Parathyroid adenoma (tissue), 2 donors: ENCODE measurements around the gene CISD3.

ENCODE experiments used
- H2AFZ ChIP-seq: fragments of 300-600 bp; sonication (generic); one replicate; pipeline ENCODE4 v1.7.0; 2017; ENCODE audit warnings: antibody characterized with exemption, mild to moderate bottlenecking
- H3K27ac ChIP-seq: fragments of 300-600 bp; sonication (generic); one replicate; pipeline ENCODE4 v1.7.0; 2017
- H3K27me3 ChIP-seq: fragments of 300-600 bp; sonication (generic); one replicate; pipeline ENCODE4 v1.7.0; 2017; ENCODE audit warnings: low read length; ENCODE audit not compliant: control insufficient read depth, insufficient read depth
- H3K36me3 ChIP-seq: fragments of 300-600 bp; sonication (generic); one replicate; pipeline ENCODE4 v1.7.0; 2017; ENCODE audit warnings: low read length; ENCODE audit not compliant: control insufficient read depth, insufficient read depth
- H3K4me1 ChIP-seq: fragments of 300-600 bp; sonication (generic); one replicate; pipeline ENCODE4 v1.7.0; 2017; ENCODE audit warnings: control low read depth
- H3K4me2 ChIP-seq: fragments of 300-600 bp; sonication (generic); one replicate; pipeline ENCODE4 v1.7.0; 2017; ENCODE audit warnings: low read length
- H3K4me3 ChIP-seq: fragments of 300-600 bp; sonication (generic); one replicate; pipeline ENCODE4 v1.7.0; 2017; ENCODE audit warnings: low read depth, low read length
- H3K79me2 ChIP-seq: fragments of 300-600 bp; sonication (generic); one replicate; pipeline ENCODE4 v1.7.0; 2017; ENCODE audit warnings: control low read depth
- H3K9ac ChIP-seq: fragments of 300-600 bp; sonication (generic); one replicate; pipeline ENCODE4 v1.7.0; 2017; ENCODE audit warnings: mild to moderate bottlenecking
- H3K9me3 ChIP-seq: fragments of 300-600 bp; sonication (generic); one replicate; pipeline ENCODE4 v1.7.0; 2017; ENCODE audit warnings: low read length; ENCODE audit not compliant: control insufficient read depth
- CTCF ChIP-seq: fragments of 300-600 bp; sonication (generic); IDR thresholded peaks from one replicate; pipeline ENCODE4 v1.7.0; 2017; ENCODE audit warnings: antibody characterized with exemption, mild to moderate bottlenecking
- donor health status: primary hyperparathyroidism.

The CISD3 gene

GRCh38 chr17:38704606-38705522 is 25.3 kb upstream of the CISD3 start, which contains the start of gene MLLT6:
MLLT6 (plus strand) TSS chr17:38705273; CDS start chr17:38705633, 360 bp downstream.
- TF ChIP-seq CTCF, result no peak
- Histone ChIP-seq H3K4me3 (peak within 1 kb of the TSS; percentile 84), H3K27me3 (no peaks in the 10 kb centered on the region), H3K27ac (peak within 1 kb of the TSS; percentile 95), H3K4me1 (peaks cover 23% of the 10 kb centered on the region), H3K9me3 (no peaks in the 10 kb centered on the region), H2AFZ (peak within 1 kb of the TSS; percentile 89), H3K9ac (peak within 1 kb of the TSS; percentile 33), H3K36me3 (no peaks in the 10 kb centered on the region), H3K4me2 (peak within 1 kb of the TSS; percentile 94), H3K79me2 (no peaks in the 10 kb centered on the region)

GRCh38 chr17:38705523-38705802 is 24.7 kb upstream of the CISD3 start:
- Histone ChIP-seq H3K9me3 (no peaks in the 10 kb centered on the region), H3K4me1 (peaks cover 23% of the 10 kb centered on the region), H3K27ac (peak overlapping the region; percentile 85), H3K27me3 (no peaks in the 10 kb centered on the region), H2AFZ (no peak overlapping the region), H3K36me3 (no peaks in the 10 kb centered on the region), H3K9ac (no peak overlapping the region), H3K4me2 (no peak overlapping the region), H3K79me2 (no peaks in the 10 kb centered on the region), H3K4me3 (peak overlapping the region; percentile 77)
- TF ChIP-seq CTCF, result no peak

GRCh38 chr17:38705803-38706504 is 24.2 kb upstream of the CISD3 start:
- Histone ChIP-seq H3K9ac (peak overlapping the region; percentile 14), H3K79me2 (no peaks in the 10 kb centered on the region), H3K4me1 (peaks cover 21% of the 10 kb centered on the region), H3K36me3 (no peaks in the 10 kb centered on the region), H2AFZ (peak overlapping the region; percentile 55), H3K27me3 (no peaks in the 10 kb centered on the region), H3K4me3 (peak overlapping the region; percentile 77), H3K27ac (peak overlapping the region; percentile 85), H3K9me3 (no peaks in the 10 kb centered on the region), H3K4me2 (peak overlapping the region; percentile 67)
- TF ChIP-seq CTCF, result no peak

GRCh38 chr17:38706505-38707216 is 23.5 kb upstream of the CISD3 start:
- Histone ChIP-seq H3K4me1 (peaks cover 14% of the 10 kb centered on the region), H3K36me3 (no peaks in the 10 kb centered on the region), H3K79me2 (no peaks in the 10 kb centered on the region), H3K4me2 (peak overlapping the region; percentile 67), H2AFZ (no peak overlapping the region), H3K27me3 (no peaks in the 10 kb centered on the region), H3K27ac (peak overlapping the region; percentile 85), H3K9ac (no peak overlapping the region), H3K4me3 (peak overlapping the region; percentile 77), H3K9me3 (no peaks in the 10 kb centered on the region)
- TF ChIP-seq CTCF, result no peak
